Activated CD4-positive, alpha-beta memory T cell treated with anti-CD3 and anti-CD28 coated beads for 36 hours (primary cell): ENCODE measurements around the gene UGP2. TPM values are rescaled to one million over a fixed set of nuclear protein-coding genes. Genes with fewer than 3 reads are reported as not detected.
A peak's percentile ranks its signal among the peaks of the same experiment; 100 is the strongest.
"Not testable (repeated sequence)": the region's sequence is repeated elsewhere in the genome, so short reads cannot be mapped to it uniquely, and the experiment has no call there.

Experiments
- CTCF ChIA-PET: fragments of 350-600 bp; sonication (Branson Sonifier 250); formaldehyde crosslinking; loops from one replicate; lab custom pipeline; 2021; ENCODE audit warnings: antibody characterized with exemption, inconsistent platforms; lab: Charles Lee
- POLR2A ChIA-PET: fragments of 350-600 bp; sonication (Branson Sonifier 250); formaldehyde crosslinking; loops from one replicate; lab custom pipeline; 2021; ENCODE audit warnings: antibody characterized with exemption; lab: Charles Lee
- DNase-seq: peaks from one replicate; pipeline ENCODE4 v3.0.0-alpha.2; 2020
- H3K27ac Mint-ChIP-seq: one replicate; pipeline ENCODE4 v1.8.0; 2021; ENCODE audit warnings: mixed read lengths
- H3K27me3 Mint-ChIP-seq: one replicate; pipeline ENCODE4 v1.8.0; 2021; ENCODE audit warnings: mixed read lengths
- H3K36me3 Mint-ChIP-seq: one replicate; pipeline ENCODE4 v1.8.0; 2021; ENCODE audit warnings: mixed read lengths
- H3K4me1 Mint-ChIP-seq: one replicate; pipeline ENCODE4 v1.8.0; 2021; ENCODE audit warnings: low read depth, mixed read lengths
- H3K4me3 Mint-ChIP-seq: one replicate; pipeline ENCODE4 v1.8.0; 2021; ENCODE audit warnings: mild to moderate bottlenecking, mixed read lengths
- H3K9me3 Mint-ChIP-seq: one replicate; pipeline ENCODE4 v1.8.0; 2021; ENCODE audit warnings: mixed read lengths
- intact Hi-C: fragments of 100-400 bp; cut with micrococcal nuclease; formaldehyde crosslinking; loops from one replicate; pipeline ENCODE4 v1.15.1; 2023
- total RNA-seq, 2 experiments: library from RNA; stranded (reverse); gene quantifications; one replicate each; pipeline ENCODE4 v1.2.3, GENCODE V29; 2021

The UGP2 gene
- 100 to 1,000 TPM; 113 to 119 TPM for total RNA-seq

GRCh38 chr2:63841254-63842022 lies at the start of gene UGP2:
UGP2 (plus strand) TSS chr2:63841896; CDS start chr2:63842186, 290 bp downstream.
- peak within 1 kb of the TSS; percentile 99 for H3K4me3 Mint-ChIP-seq

GRCh38 chr2:63792530-63792929 lies 49.2 kb upstream of the UGP2 start:
- H3K4me1 Mint-ChIP-seq: peaks cover 3% of the 10 kb centered on the region
- no peaks in the 10 kb centered on the region for H3K36me3 Mint-ChIP-seq
- peak; percentile 11 for DNase-seq
- intact Hi-C loops: no loop called here
- POLR2A ChIA-PET: no interaction called here
- CTCF ChIA-PET: interaction anchor here (0.9 kb wide), 1 partner anchor 69 kb away, joined by 4 read pairs; no protein-coding TSS in a partner anchor
- no peak overlapping the region for H3K27ac Mint-ChIP-seq
- H3K27me3 Mint-ChIP-seq: no peaks in the 10 kb centered on the region
- no peaks in the 10 kb centered on the region for H3K9me3 Mint-ChIP-seq
- H3K4me3 Mint-ChIP-seq: no peak overlapping the region

More at GRCh38 chr2:63841254-63842022, at the start of gene UGP2:
- Mint-ChIP-seq H3K27ac (peak within 1 kb of the TSS; percentile 100), H3K36me3 (peaks cover 12% of the 10 kb centered on the region), H3K27me3 (no peaks in the 10 kb centered on the region), H3K9me3 (no peaks in the 10 kb centered on the region), H3K4me1 (peaks cover 44% of the 10 kb centered on the region)
- POLR2A ChIA-PET: interaction anchor here (0.6 to 2.9 kb wide), 10 partner anchors 8 to 485 kb away, joined by 3 to 29 read pairs (median 8); partner anchors contain the start of genes MDH1 and WDPCP
- peak; percentile 91 for DNase-seq
- CTCF ChIA-PET: interaction anchor here (0.6 to 2.6 kb wide), 8 partner anchors 9 to 1447 kb away, joined by 3 to 16 read pairs (median 8); no protein-coding TSS in a partner anchor
- intact Hi-C loops: loop anchor here (1.0 to 10.0 kb wide), 12 partner anchors 41 to 1954 kb away; partner anchors contain the start of genes AFTPH, B3GNT2, CCT4 and EHBP1

- H3K9me3 Mint-ChIP-seq: no peaks in the 10 kb centered on the region
- POLR2A ChIA-PET: no interaction called here
- DNase-seq: no peak
- intact Hi-C loops: no loop called here
- H3K4me3 Mint-ChIP-seq: no peak overlapping the region
- CTCF ChIA-PET: no interaction called here
- peaks cover 3% of the 10 kb centered on the region for H3K4me1 Mint-ChIP-seq
- no peak overlapping the region for H3K27ac Mint-ChIP-seq
- H3K36me3 Mint-ChIP-seq: no peaks in the 10 kb centered on the region
- H3K27me3 Mint-ChIP-seq: no peaks in the 10 kb centered on the region
Observed at GRCh38 chr2:63796366-63796765, 45.3 kb upstream of the UGP2 start.

GRCh38 chr2:63796796-63797195 lies 44.9 kb upstream of the UGP2 start:
- CTCF ChIA-PET: no interaction called here
- no peaks in the 10 kb centered on the region for H3K36me3 Mint-ChIP-seq
- no peak overlapping the region for H3K4me3 Mint-ChIP-seq
- H3K4me1 Mint-ChIP-seq: peaks cover 3% of the 10 kb centered on the region
- no peak overlapping the region for H3K27ac Mint-ChIP-seq
- DNase-seq: no peak
- POLR2A ChIA-PET: no interaction called here
- H3K27me3 Mint-ChIP-seq: no peaks in the 10 kb centered on the region
- intact Hi-C loops: no loop called here
- no peaks in the 10 kb centered on the region for H3K9me3 Mint-ChIP-seq

GRCh38 chr2:63801455-63801854 lies 40.2 kb upstream of the UGP2 start:
- Mint-ChIP-seq H3K27ac (no peak overlapping the region), H3K36me3 (no peaks in the 10 kb centered on the region), H3K9me3 (peaks cover 6% of the 10 kb centered on the region), H3K4me3 (no peak overlapping the region), H3K4me1 (no peaks in the 10 kb centered on the region), H3K27me3 (no peaks in the 10 kb centered on the region)
- ChIA-PET POLR2A (no interaction called here), CTCF (interaction anchor here (0.7 kb wide), 1 partner anchor 10 kb away, joined by 3 read pairs; no protein-coding TSS in a partner anchor)
- intact Hi-C loops: no loop called here
- no peak for DNase-seq

- CTCF ChIA-PET: no interaction called here
- Mint-ChIP-seq H3K4me3 (no peak overlapping the region), H3K4me1 (no peaks in the 10 kb centered on the region), H3K9me3 (peaks cover 7% of the 10 kb centered on the region), H3K27me3 (peaks cover 2% of the 10 kb centered on the region), H3K27ac (no peak overlapping the region), H3K36me3 (no peaks in the 10 kb centered on the region)
- intact Hi-C loops: no loop called here
- no peak for DNase-seq
- POLR2A ChIA-PET: no interaction called here
Observed at GRCh38 chr2:63805412-63805811, 36.3 kb upstream of the UGP2 start.

- DNase-seq, intact Hi-C loops, H3K27ac Mint-ChIP-seq, CTCF ChIA-PET, H3K4me3 Mint-ChIP-seq, POLR2A ChIA-PET, H3K36me3 Mint-ChIP-seq, H3K27me3 Mint-ChIP-seq, H3K4me1 Mint-ChIP-seq, H3K9me3 Mint-ChIP-seq: not testable (repeated sequence)
Observed at GRCh38 chr2:63808036-63808435, 33.7 kb upstream of the UGP2 start.

- H3K27me3 Mint-ChIP-seq, CTCF ChIA-PET, DNase-seq, H3K27ac Mint-ChIP-seq, H3K36me3 Mint-ChIP-seq, H3K4me1 Mint-ChIP-seq, H3K9me3 Mint-ChIP-seq, intact Hi-C loops, POLR2A ChIA-PET, H3K4me3 Mint-ChIP-seq: not testable (repeated sequence)
Observed at GRCh38 chr2:63808911-63809310, 32.8 kb upstream of the UGP2 start.

GRCh38 chr2:63811063-63811462 lies 30.6 kb upstream of the UGP2 start:
- ChIA-PET CTCF (no interaction called here), POLR2A (no interaction called here)
- Mint-ChIP-seq H3K36me3 (no peaks in the 10 kb centered on the region), H3K4me3 (no peak overlapping the region), H3K4me1 (no peaks in the 10 kb centered on the region), H3K27me3 (peaks cover 3% of the 10 kb centered on the region), H3K27ac (no peak overlapping the region), H3K9me3 (peaks cover 5% of the 10 kb centered on the region)
- no peak for DNase-seq
- intact Hi-C loops: no loop called here

- H3K4me3 Mint-ChIP-seq, CTCF ChIA-PET, H3K36me3 Mint-ChIP-seq, H3K4me1 Mint-ChIP-seq, H3K27ac Mint-ChIP-seq, intact Hi-C loops, DNase-seq, H3K9me3 Mint-ChIP-seq, POLR2A ChIA-PET, H3K27me3 Mint-ChIP-seq: not testable (repeated sequence)
Observed at GRCh38 chr2:63811870-63812269, 29.8 kb upstream of the UGP2 start.

- H3K36me3 Mint-ChIP-seq: no peaks in the 10 kb centered on the region
- CTCF ChIA-PET: no interaction called here
- H3K9me3 Mint-ChIP-seq: no peaks in the 10 kb centered on the region
- DNase-seq: no peak
- H3K4me1 Mint-ChIP-seq: no peaks in the 10 kb centered on the region
- H3K27ac Mint-ChIP-seq: no peak overlapping the region
- no peak overlapping the region for H3K4me3 Mint-ChIP-seq
- POLR2A ChIA-PET: no interaction called here
- H3K27me3 Mint-ChIP-seq: peaks cover 2% of the 10 kb centered on the region
- intact Hi-C loops: no loop called here
Observed at GRCh38 chr2:63814114-63814513, 27.6 kb upstream of the UGP2 start.

GRCh38 chr2:63817382-63817781 lies 24.3 kb upstream of the UGP2 start:
- no peak overlapping the region for H3K4me3 Mint-ChIP-seq
- POLR2A ChIA-PET: no interaction called here
- CTCF ChIA-PET: no interaction called here

More at GRCh38 chr2:63817382-63817781, 24.3 kb upstream of the UGP2 start:
- Mint-ChIP-seq H3K9me3 (no peaks in the 10 kb centered on the region), H3K27ac (no peak overlapping the region), H3K4me1 (no peaks in the 10 kb centered on the region), H3K27me3 (peaks cover 1% of the 10 kb centered on the region), H3K36me3 (no peaks in the 10 kb centered on the region)
- DNase-seq: no peak
- intact Hi-C loops: no loop called here
